ENCODE measurements around the gene MRGPRE.

Gene MRGPRE

GRCh38 chr11:3227568-3228444 lies 4.4 kb downstream of the MRGPRE start:
- in situ Hi-C loops (cut with MboI; ENCODE audit: low sequenced_read_pairs): no loop called here

- in situ Hi-C loops (cut with MboI; ENCODE audit: low sequenced_read_pairs): no loop called here
Measured at GRCh38 chr11:3226846-3227567, 5.2 kb downstream of the MRGPRE start.

GRCh38 chr11:3225826-3226750 lies 6.1 kb downstream of the MRGPRE start:
- in situ Hi-C loops (cut with MboI; ENCODE audit: low sequenced_read_pairs): no loop called here

- in situ Hi-C loops (cut with MboI; ENCODE audit: low sequenced_read_pairs): no loop called here
Measured at GRCh38 chr11:3225159-3225758, 7.0 kb downstream of the MRGPRE start.

- in situ Hi-C loops (cut with MboI; ENCODE audit: low sequenced_read_pairs): no loop called here
Measured at GRCh38 chr11:3224401-3225057, 7.7 kb downstream of the MRGPRE start.

GRCh38 chr11:3223932-3224381 lies 8.3 kb downstream of the MRGPRE start:
- in situ Hi-C loops (cut with MboI; ENCODE audit: low sequenced_read_pairs): no loop called here

GRCh38 chr11:3222941-3223915 lies 9.0 kb downstream of the MRGPRE start:
- in situ Hi-C loops (cut with MboI; ENCODE audit: low sequenced_read_pairs): no loop called here

GRCh38 chr11:3222003-3222855 lies 10.0 kb downstream of the MRGPRE start:
- in situ Hi-C loops (cut with MboI; ENCODE audit: low sequenced_read_pairs): no loop called here

- in situ Hi-C loops (cut with MboI; ENCODE audit: low sequenced_read_pairs): no loop called here
Measured at GRCh38 chr11:3221408-3222002, 10.7 kb downstream of the MRGPRE start.

GRCh38 chr11:3220521-3221407 lies 11.5 kb downstream of the MRGPRE start:
- in situ Hi-C loops (cut with MboI; ENCODE audit: low sequenced_read_pairs): no loop called here

GRCh38 chr11:3220101-3220500 lies 12.1 kb downstream of the MRGPRE start:
- in situ Hi-C loops (cut with MboI; ENCODE audit: low sequenced_read_pairs): no loop called here

- in situ Hi-C loops (cut with MboI; ENCODE audit: low sequenced_read_pairs): loop anchor here (10.0 kb wide), 1 partner anchor 115 kb away; no protein-coding TSS in a partner anchor
Measured at GRCh38 chr11:3219281-3219892, 12.8 kb downstream of the MRGPRE start.

GRCh38 chr11:3218483-3219280 lies 13.5 kb downstream of the MRGPRE start, which contains the start of gene MRGPRG:
TSS of gene MRGPRG (minus strand) at chr11:3218813. CDS start at chr11:3218813, 0 bp downstream.
- in situ Hi-C loops (cut with MboI; ENCODE audit: low sequenced_read_pairs): loop anchor here (10.0 kb wide), 1 partner anchor 114 kb away; no protein-coding TSS in a partner anchor

- in situ Hi-C loops (cut with MboI; ENCODE audit: low sequenced_read_pairs): loop anchor here (10.0 kb wide), 1 partner anchor 113 kb away; no protein-coding TSS in a partner anchor
Measured at GRCh38 chr11:3217818-3218482, 14.3 kb downstream of the MRGPRE start.

Measured in HL-60/S4 treated with retinoic acid at 250 ng/mL for 4 days and 3 days (cell line).